ENCODE measurements around the gene ZNF541. TPM values are rescaled to one million over a fixed set of nuclear protein-coding genes. Genes with fewer than 3 reads are reported as not detected.
A peak's percentile ranks its signal among the peaks of the same experiment; 100 is the strongest.

The ZNF541 gene
- total RNA-seq, 6 donors from 2014 or later: 0.20 to 2.1 (median 0.42) TPM

DNA sequence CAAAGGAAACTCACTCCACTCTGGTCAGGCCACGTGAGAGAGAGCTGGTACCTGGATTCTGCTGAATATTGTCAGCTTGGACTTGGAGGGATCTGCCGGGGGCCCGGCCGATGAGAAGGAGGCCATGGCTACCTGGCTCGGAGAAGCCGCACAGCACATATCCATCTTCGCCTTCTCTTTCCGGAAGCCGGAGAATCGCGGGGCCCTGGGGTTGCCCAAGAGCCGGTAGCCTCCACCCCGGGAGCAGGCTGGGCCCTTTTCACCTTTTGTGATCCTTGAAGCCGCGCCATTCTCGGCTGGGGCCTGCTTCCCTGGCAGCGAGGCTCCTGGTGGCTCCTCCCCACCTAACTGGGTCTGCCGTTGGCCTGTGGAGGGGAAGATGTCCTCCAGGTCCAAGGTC is 28.9 kb downstream of the ZNF541 start:
- Histone ChIP-seq H3K4me3 (no peak overlapping the region), H3K27ac (no peak overlapping the region), H3K36me3 (no peaks in the 10 kb centered on the region), H3K27me3 (peaks cover 0 to 12% (median 5%) of the 10 kb centered on the region in 4 donors), H3K4me1 (peaks cover 0 to 13% (median 8%) of the 10 kb centered on the region in 4 donors), H3K9me3 (no peaks in the 10 kb centered on the region)
- 92 to 94% methylated on average over 18 of the region's 18 CpGs for WGBS, 2 donors
- ATAC-seq (ENCODE audit: low FRiP score in 2 of 2): no peak
- DNase-seq: peak in 1 of 2 donors; percentile 56
- TF ChIP-seq POLR2A (IDR thresholded peaks at IDR 0.05) (no peak), POLR2AphosphoS5 (IDR thresholded peaks at IDR 0.05) (no peak), EP300 (IDR thresholded peaks at IDR 0.05) (no peak)
- TF ChIP-seq, protein P1, sequence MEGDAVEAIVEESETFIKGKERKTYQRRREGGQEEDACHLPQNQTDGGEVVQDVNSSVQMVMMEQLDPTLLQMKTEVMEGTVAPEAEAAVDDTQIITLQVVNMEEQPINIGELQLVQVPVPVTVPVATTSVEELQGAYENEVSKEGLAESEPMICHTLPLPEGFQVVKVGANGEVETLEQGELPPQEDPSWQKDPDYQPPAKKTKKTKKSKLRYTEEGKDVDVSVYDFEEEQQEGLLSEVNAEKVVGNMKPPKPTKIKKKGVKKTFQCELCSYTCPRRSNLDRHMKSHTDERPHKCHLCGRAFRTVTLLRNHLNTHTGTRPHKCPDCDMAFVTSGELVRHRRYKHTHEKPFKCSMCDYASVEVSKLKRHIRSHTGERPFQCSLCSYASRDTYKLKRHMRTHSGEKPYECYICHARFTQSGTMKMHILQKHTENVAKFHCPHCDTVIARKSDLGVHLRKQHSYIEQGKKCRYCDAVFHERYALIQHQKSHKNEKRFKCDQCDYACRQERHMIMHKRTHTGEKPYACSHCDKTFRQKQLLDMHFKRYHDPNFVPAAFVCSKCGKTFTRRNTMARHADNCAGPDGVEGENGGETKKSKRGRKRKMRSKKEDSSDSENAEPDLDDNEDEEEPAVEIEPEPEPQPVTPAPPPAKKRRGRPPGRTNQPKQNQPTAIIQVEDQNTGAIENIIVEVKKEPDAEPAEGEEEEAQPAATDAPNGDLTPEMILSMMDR (IDR thresholded peaks at IDR 0.05): no peak

DNA sequence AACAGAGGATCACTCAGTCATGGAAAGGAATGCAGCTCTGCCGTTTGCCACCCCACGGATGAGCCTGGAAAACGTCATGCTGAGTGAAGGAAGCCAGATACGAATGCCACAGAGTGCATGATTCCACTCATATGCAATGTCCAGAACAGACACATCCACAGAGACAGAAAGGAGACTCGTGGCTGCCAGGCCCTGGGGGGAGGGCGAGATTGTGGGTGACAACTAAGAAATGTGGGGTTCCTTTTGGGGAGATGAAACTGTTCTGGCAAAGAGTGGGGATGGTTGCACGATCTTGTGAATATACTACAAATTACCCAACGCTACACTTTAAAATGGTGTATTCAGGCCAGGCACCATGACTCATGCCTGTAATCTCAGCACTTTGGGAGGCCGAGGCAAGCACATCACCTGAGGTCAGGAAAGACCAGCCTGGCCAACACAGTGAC is 30.9 kb downstream of the ZNF541 start:
- ATAC-seq (ENCODE audit: low FRiP score in 2 of 2): no peak
- Histone ChIP-seq H3K9me3 (no peaks in the 10 kb centered on the region), H3K36me3 (no peaks in the 10 kb centered on the region), H3K27ac (no peak overlapping the region), H3K4me3 (no peak overlapping the region), H3K27me3 (peaks cover 0 to 12% (median 5%) of the 10 kb centered on the region in 4 donors), H3K4me1 (peaks cover 0 to 13% (median 8%) of the 10 kb centered on the region in 4 donors)
- WGBS, 2 donors: 76 to 78% methylated on average over 9 of the region's 9 CpGs
- no peak for DNase-seq
- TF ChIP-seq POLR2AphosphoS5 (IDR thresholded peaks at IDR 0.05) (no peak), POLR2A (IDR thresholded peaks at IDR 0.05) (no peak), EP300 (IDR thresholded peaks at IDR 0.05) (no peak)
- TF ChIP-seq, protein P1 (IDR thresholded peaks at IDR 0.05): no peak

DNA sequence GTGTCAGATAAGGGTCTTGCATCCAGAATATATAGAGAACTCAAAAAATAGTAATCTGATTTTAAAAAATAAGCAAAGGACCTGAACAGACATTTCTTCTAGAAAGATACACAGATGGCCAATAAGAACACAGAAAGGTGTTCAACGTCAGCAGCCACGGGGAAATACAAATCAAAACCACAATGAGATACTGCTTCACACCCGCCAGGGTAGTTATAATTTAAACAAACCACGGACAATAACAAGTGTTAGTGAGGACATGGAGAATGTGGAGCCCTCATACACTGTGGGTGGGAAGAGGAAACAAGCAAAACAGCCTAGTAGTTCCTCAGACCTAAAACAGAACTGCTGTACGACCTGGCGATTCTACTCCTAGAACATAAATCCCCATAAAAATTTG is 31.4 kb downstream of the ZNF541 start:
- Histone ChIP-seq H3K36me3 (no peaks in the 10 kb centered on the region), H3K27ac (no peak overlapping the region), H3K4me3 (no peak overlapping the region), H3K4me1 (peaks cover 0 to 13% (median 8%) of the 10 kb centered on the region in 4 donors), H3K9me3 (no peaks in the 10 kb centered on the region), H3K27me3 (peaks cover 0 to 12% (median 5%) of the 10 kb centered on the region in 4 donors)
- ATAC-seq (ENCODE audit: low FRiP score in 2 of 2): no peak
- 33 to 36% methylated on average over 6 of the region's 6 CpGs for WGBS, 2 donors
- TF ChIP-seq POLR2AphosphoS5 (IDR thresholded peaks at IDR 0.05) (no peak), EP300 (IDR thresholded peaks at IDR 0.05) (no peak), POLR2A (IDR thresholded peaks at IDR 0.05) (no peak)
- TF ChIP-seq, protein P1 (IDR thresholded peaks at IDR 0.05): no peak
- no peak for DNase-seq

DNA sequence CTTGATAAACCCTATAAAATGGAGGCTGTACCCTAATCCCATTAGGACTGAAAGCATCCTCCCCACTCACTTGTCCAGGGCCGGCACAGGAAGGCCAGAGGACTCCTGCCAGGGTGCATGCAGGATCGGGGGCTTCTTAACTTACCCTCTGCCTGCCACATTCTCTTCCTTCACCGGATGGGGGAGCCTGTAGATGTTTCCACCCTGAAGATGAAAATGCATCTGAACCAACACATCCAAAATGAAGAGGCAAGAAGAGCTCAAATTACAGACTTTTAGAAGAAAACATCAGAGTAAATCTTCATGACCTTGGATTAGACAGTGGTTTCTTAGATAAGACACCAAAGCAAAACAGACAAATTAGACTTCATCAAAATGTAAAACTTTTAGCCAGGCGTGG is 32.2 kb downstream of the ZNF541 start:
- WGBS, 2 donors: 76% methylated on average over 3 to 4 of the region's 4 CpGs
- DNase-seq (no peak), ATAC-seq (ENCODE audit: low FRiP score in 2 of 2) (peak in 1 of 2 donors; percentile 25)
- no peaks in the 10 kb centered on the region for H3K9me3 ChIP-seq
- no peak overlapping the region for H3K27ac ChIP-seq
- peaks cover 0 to 12% (median 8%) of the 10 kb centered on the region in 4 donors for H3K4me1 ChIP-seq
- no peak overlapping the region for H3K4me3 ChIP-seq
- no peaks in the 10 kb centered on the region for H3K36me3 ChIP-seq
- TF ChIP-seq, protein P1 (IDR thresholded peaks at IDR 0.05): no peak
- TF ChIP-seq POLR2A (IDR thresholded peaks at IDR 0.05) (no peak), POLR2AphosphoS5 (IDR thresholded peaks at IDR 0.05) (no peak), EP300 (IDR thresholded peaks at IDR 0.05) (no peak)
- H3K27me3 ChIP-seq: peaks cover 0 to 11% (median 5%) of the 10 kb centered on the region in 4 donors

DNA sequence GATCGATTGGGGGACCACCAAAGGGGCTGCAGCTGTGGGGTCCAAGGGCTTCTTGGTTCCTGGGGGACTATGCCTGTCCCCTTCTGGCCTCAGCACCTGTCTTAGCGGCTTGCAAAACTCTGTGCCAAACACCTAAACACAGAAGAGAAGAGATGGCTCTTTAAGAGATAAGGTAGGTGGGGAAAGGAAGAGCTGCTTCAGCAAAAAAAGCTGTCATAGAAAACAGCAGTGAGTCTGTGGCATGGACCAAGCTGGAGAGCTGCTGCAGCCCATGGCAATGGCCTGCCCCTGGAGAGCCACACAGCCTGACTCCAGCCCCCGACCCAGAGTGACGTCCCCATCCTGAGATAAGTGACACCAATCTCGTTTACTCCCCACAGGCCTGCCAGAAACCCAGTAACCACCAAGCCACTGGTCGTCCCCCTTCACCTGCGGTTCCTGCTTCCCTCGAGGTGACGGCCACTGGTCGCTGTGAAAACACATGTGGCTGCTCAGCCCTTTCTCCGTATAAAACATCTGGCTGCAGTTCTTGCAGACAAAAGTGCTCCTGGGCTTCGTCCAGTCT is 33.1 kb downstream of the ZNF541 start:
- TF ChIP-seq EP300 (IDR thresholded peaks at IDR 0.05) (no peak), POLR2A (IDR thresholded peaks at IDR 0.05) (no peak), POLR2AphosphoS5 (IDR thresholded peaks at IDR 0.05) (no peak)
- TF ChIP-seq, protein P1 (IDR thresholded peaks at IDR 0.05): no peak
- 73 to 77% methylated on average over 12 of the region's 12 CpGs for WGBS, 2 donors
- Histone ChIP-seq H3K4me3 (no peak overlapping the region), H3K27me3 (peaks cover 0 to 2% (median under 1%) of the 10 kb centered on the region in 4 donors), H3K4me1 (peaks cover 0 to 3% (median under 1%) of the 10 kb centered on the region in 4 donors), H3K36me3 (no peaks in the 10 kb centered on the region), H3K27ac (no peak overlapping the region), H3K9me3 (no peaks in the 10 kb centered on the region)
- DNase-seq (no peak), ATAC-seq (ENCODE audit: low FRiP score in 2 of 2) (no peak)

Data from upper lobe of left lung (tissue), 6 donors.